Hematopoietic multipotent progenitor cell treated with erythropoietin and hydrocortisone succinate and interleukin-3 and kit ligand, for 4 days (in vitro differentiated cells): ENCODE data around the gene PCDHA8.
"Not testable (repeated sequence)": the region's sequence is repeated elsewhere in the genome, so short reads cannot be mapped to it uniquely, and the experiment has no call there.

Experiments used
- DNase-seq: peaks from one replicate; pipeline ENCODE4 v3.0.0-alpha.2; 2015

The PCDHA8 gene

GRCh38 chr5:140840978-140841962 is at the start of gene PCDHA8:
TSS of gene PCDHA8 (plus strand) at chr5:140841187. CDS start at chr5:140841322, 135 bp downstream.
- peak; percentile 33 for DNase-seq

- no peak for DNase-seq
Measured at GRCh38 chr5:140794595-140795258, 46.3 kb upstream of the PCDHA8 start, which contains the start of gene PCDHA2. TSS of gene PCDHA2 (plus strand) at chr5:140794852.

GRCh38 chr5:140795259-140795641 is 45.7 kb upstream of the PCDHA8 start:
- peak; percentile 13 for DNase-seq

GRCh38 chr5:140796072-140796717 is 44.8 kb upstream of the PCDHA8 start:
- DNase-seq, result not testable (repeated sequence)

GRCh38 chr5:140796718-140797095 is 44.3 kb upstream of the PCDHA8 start:
- DNase-seq, result no peak

GRCh38 chr5:140800816-140801493 is 40.0 kb upstream of the PCDHA8 start, which contains the start of gene PCDHA3:
TSS of gene PCDHA3 (plus strand) at chr5:140801057.
- DNase-seq, result peak; percentile 20

GRCh38 chr5:140801494-140801841 is 39.5 kb upstream of the PCDHA8 start:
- no peak for DNase-seq

- not testable (repeated sequence) for DNase-seq
Measured at GRCh38 chr5:140802381-140802780, 38.6 kb upstream of the PCDHA8 start.

GRCh38 chr5:140802781-140803271 is 38.2 kb upstream of the PCDHA8 start:
- no peak for DNase-seq

- peak; percentile 44 for DNase-seq
Measured at GRCh38 chr5:140806834-140807775, 33.9 kb upstream of the PCDHA8 start, which contains the start of gene PCDHA4. TSS of gene PCDHA4 (plus strand) at chr5:140807068.

GRCh38 chr5:140808241-140808888 is 32.6 kb upstream of the PCDHA8 start:
- DNase-seq, result not testable (repeated sequence)

GRCh38 chr5:140808889-140809291 is 32.1 kb upstream of the PCDHA8 start:
- no peak for DNase-seq

- peak; percentile 58 for DNase-seq
Measured at GRCh38 chr5:140821375-140822280, 19.4 kb upstream of the PCDHA8 start, which contains the start of gene PCDHA5. TSS of gene PCDHA5 (plus strand) at chr5:140821613.

GRCh38 chr5:140822281-140822629 is 18.7 kb upstream of the PCDHA8 start:
- DNase-seq, result no peak

GRCh38 chr5:140822969-140823368 is 18.0 kb upstream of the PCDHA8 start:
- not testable (repeated sequence) for DNase-seq

- DNase-seq, result no peak
Measured at GRCh38 chr5:140823475-140823874, 17.5 kb upstream of the PCDHA8 start.

GRCh38 chr5:140827704-140828361 is 13.2 kb upstream of the PCDHA8 start, which contains the start of gene PCDHA6:
TSS of gene PCDHA6 (plus strand) at chr5:140827960. CDS start at chr5:140828092, 132 bp downstream.
- no peak for DNase-seq

GRCh38 chr5:140828362-140828737 is 12.6 kb upstream of the PCDHA8 start:
- no peak for DNase-seq
